Right kidney (tissue), 1 donor: Measurements from ENCODE around the gene UBE2Q1.

ENCODE experiments used
- DNase-seq: peaks from one replicate; pipeline ENCODE4 v3.0.0-alpha.2; 2016

Gene UBE2Q1

GRCh38 chr1:154512760-154513159 is 45.7 kb downstream of the UBE2Q1 start:
- no peak for DNase-seq

GRCh38 chr1:154503898-154504297 is 54.6 kb downstream of the UBE2Q1 start:
- no peak for DNase-seq

GRCh38 chr1:154502744-154503115 is 55.7 kb downstream of the UBE2Q1 start:
- DNase-seq, result no peak

DNA sequence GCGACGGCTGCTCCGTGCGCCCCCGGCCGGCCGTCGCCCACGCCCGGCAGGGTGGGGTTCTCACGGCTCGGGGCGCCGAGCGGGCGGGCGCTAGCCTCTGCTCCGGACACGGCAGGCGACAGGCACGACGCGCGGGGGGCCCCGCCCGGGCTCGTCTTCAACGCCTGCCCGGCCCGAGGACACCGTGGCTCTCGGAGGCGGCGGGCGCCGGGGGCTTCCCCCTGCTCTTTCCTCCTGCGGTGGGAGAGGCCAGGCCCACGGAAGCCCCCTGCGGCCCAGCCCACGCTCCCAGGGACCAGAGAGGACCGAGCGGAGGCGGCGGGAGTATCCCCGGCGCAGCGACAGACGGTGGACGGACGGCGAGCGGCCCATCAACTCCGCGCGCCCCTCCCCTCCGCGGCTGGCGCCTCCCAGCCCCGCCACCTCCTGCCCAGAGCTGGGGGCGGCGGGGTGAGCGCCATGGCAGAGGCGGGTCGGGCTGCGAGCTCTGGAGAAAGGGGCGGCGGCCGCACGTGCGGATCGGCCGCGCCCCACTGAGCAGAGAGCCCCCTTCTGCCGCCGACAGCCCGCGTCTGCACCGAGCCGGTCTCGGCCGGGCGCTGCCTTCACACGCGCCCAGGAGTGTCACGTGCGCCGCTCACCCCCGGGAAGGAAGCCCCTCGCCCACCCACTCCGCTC is 56.3 kb downstream of the UBE2Q1 start, which contains the start of the genes SHE and TDRD10:
Gene SHE (minus strand): TSS at position 347 of the 678 bp plus-strand sequence. CDS start 386 bp downstream, outside the sequence.
Gene TDRD10 (plus strand): TSS at position 154 of the 678 bp plus-strand sequence. CDS start 4,685 bp downstream, outside the sequence.
- DNase-seq, result peak; percentile 67

- DNase-seq, result peak; percentile 60
Observed at GRCh38 chr1:154501423-154502065, 56.9 kb downstream of the UBE2Q1 start.

GRCh38 chr1:154500533-154500932 is 57.9 kb downstream of the UBE2Q1 start:
- no peak for DNase-seq

DNA sequence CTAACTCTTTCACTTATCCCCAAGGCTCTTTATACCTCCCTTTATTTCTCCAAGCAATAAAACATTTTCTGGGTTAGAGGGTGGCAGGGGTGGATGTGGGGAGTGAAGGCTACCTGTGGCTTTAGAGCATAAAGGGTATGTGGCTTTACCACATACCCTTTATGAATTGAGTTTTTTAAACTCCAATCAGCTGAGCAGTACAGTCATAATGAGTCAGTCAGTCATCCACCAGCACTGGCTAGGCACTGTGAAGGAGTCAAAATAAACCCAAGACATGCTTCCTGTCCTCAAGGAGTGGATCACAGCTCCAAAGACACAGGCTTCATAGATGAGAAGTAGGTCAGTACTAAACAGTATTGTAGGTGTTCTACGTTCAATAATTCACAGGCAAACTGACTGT is 59.0 kb downstream of the UBE2Q1 start:
- no peak for DNase-seq
